Head of caudate nucleus (tissue), 42 donors: ENCODE results near the gene RSKR.
"Not testable (repeated sequence)": the region's sequence is repeated elsewhere in the genome, so short reads cannot be mapped to it uniquely, and the experiment has no call there.

Experiments used
- DNase-seq, 42 donors: peaks; one replicate each; pipeline versions ENCODE4 v3.0.0 to v3.0.0-alpha.2; 2020 to 2021; ENCODE audit warnings: mixed read lengths in 7 of 42
- intact Hi-C: fragments of 100-400 bp; cut with DNase I; formaldehyde crosslinking; loops from one replicate; pipeline ENCODE4 v1.15.0; 2022

Gene RSKR

GRCh38 chr17:28634206-28634865 is 20.4 kb upstream of the RSKR start:
- DNase-seq, result peak in 28 of 42 donors; percentile 15 to 81 (median 42)
- intact Hi-C loops, result no loop called here

- intact Hi-C loops, result no loop called here
These were observed 12.8 kb upstream of the RSKR start for GRCh38 chr17:28626818-28627217.

GRCh38 chr17:28624148-28624547 is 10.2 kb upstream of the RSKR start:
- intact Hi-C loops, result no loop called here
- DNase-seq, result no peak

More at GRCh38 chr17:28626818-28627217, 12.8 kb upstream of the RSKR start:
- no peak for DNase-seq

- DNase-seq, result no peak
- intact Hi-C loops, result no loop called here
These were observed 9.7 kb upstream of the RSKR start for GRCh38 chr17:28623696-28624095.

GRCh38 chr17:28622186-28622585 is 8.2 kb upstream of the RSKR start:
- intact Hi-C loops, result no loop called here
- DNase-seq, result no peak

- intact Hi-C loops, result no loop called here
- DNase-seq, result no peak
These were observed 6.0 kb upstream of the RSKR start for GRCh38 chr17:28620010-28620409.

- no peak for DNase-seq
- intact Hi-C loops, result loop anchor here (10.0 kb wide), 1 partner anchor 124 kb away; no protein-coding TSS in a partner anchor
These were observed 4.5 kb upstream of the RSKR start for GRCh38 chr17:28618464-28618863.

- DNase-seq, result no peak
- intact Hi-C loops, result loop anchor here (10.0 kb wide), 1 partner anchor 121 kb away; no protein-coding TSS in a partner anchor
These were observed 2.3 kb upstream of the RSKR start for GRCh38 chr17:28616281-28616680.

- DNase-seq, result no peak
- intact Hi-C loops, result loop anchor here (10.0 kb wide), 1 partner anchor 121 kb away; no protein-coding TSS in a partner anchor
These were observed 1.4 kb upstream of the RSKR start for GRCh38 chr17:28615260-28615940.

GRCh38 chr17:28612936-28613872 is 781 bp downstream of the RSKR start:
- intact Hi-C loops, result loop anchor here (10.0 kb wide), 1 partner anchor 118 kb away; no protein-coding TSS in a partner anchor
- peak in 34 of 42 donors; percentile 13 to 80 (median 48) for DNase-seq

GRCh38 chr17:28612531-28612930 is 1.5 kb downstream of the RSKR start:
- intact Hi-C loops, result loop anchor here (10.0 kb wide), 1 partner anchor 118 kb away; no protein-coding TSS in a partner anchor
- DNase-seq, result no peak

- intact Hi-C loops, result loop anchor here (10.0 kb wide), 1 partner anchor 116 kb away; no protein-coding TSS in a partner anchor
- DNase-seq, result no peak
These were observed 3.6 kb downstream of the RSKR start for GRCh38 chr17:28610376-28610775.

- intact Hi-C loops, DNase-seq: not testable (repeated sequence)
These were observed 10.0 kb downstream of the RSKR start for GRCh38 chr17:28604031-28604430.

GRCh38 chr17:28599311-28600184 is 14.4 kb downstream of the RSKR start:
- intact Hi-C loops, result no loop called here

GRCh38 chr17:28598799-28599310 is 15.1 kb downstream of the RSKR start, which contains the start of gene SPAG5:
Gene SPAG5 (minus strand): TSS chr17:28599025. CDS start chr17:28598946, 79 bp downstream.
- intact Hi-C loops, result no loop called here
- DNase-seq, result peak; percentile 82 to 97 (median 93)

More at GRCh38 chr17:28599311-28600184, 14.4 kb downstream of the RSKR start:
- DNase-seq, result peak in 40 of 42 donors; percentile 15 to 78 (median 44)

- no peak for DNase-seq
- intact Hi-C loops, result no loop called here
These were observed 15.6 kb downstream of the RSKR start for GRCh38 chr17:28598389-28598788.

- intact Hi-C loops, result no loop called here
- DNase-seq, result no peak
These were observed 16.2 kb downstream of the RSKR start for GRCh38 chr17:28597606-28598383.
